ENCODE measurements around the gene PRPH2. TPM values are rescaled to one million over a fixed set of nuclear protein-coding genes. Genes with fewer than 3 reads are reported as not detected.

Gene PRPH2
- total RNA-seq, 2 experiments from 2014 or later: not detected

- Histone ChIP-seq H3K9me2 (ENCODE audit: insufficient read depth, low read length) (no peaks in the 10 kb centered on the region), H3K9me3 (ENCODE audit: low read length) (no peaks in the 10 kb centered on the region), H2AFZ (ENCODE audit: low read length) (no peak within 1 kb of the TSS), H3K4me1 (ENCODE audit: insufficient read depth, low read length, poor library complexity, severe bottlenecking) (peaks cover 49% of the 10 kb centered on the region), H3K36me3 (ENCODE audit: insufficient read depth, low read length) (peaks cover 24% of the 10 kb centered on the region), H3K27ac (ENCODE audit: low read depth, low read length, poor library complexity, severe bottlenecking) (peak within 1 kb of the TSS; percentile 95), H3K4me2 (ENCODE audit: low read length) (peak within 1 kb of the TSS; percentile 100), H3K79me2 (ENCODE audit: insufficient read depth, low read depth, low read length) (peaks cover 57% of the 10 kb centered on the region), H4K20me1 (ENCODE audit: insufficient read depth, low read length) (peaks cover 9% of the 10 kb centered on the region; the same call in 1 of the 2 replicates), H3K4me3 (ENCODE audit: low read depth, low read length, poor library complexity, severe bottlenecking) (peak within 1 kb of the TSS; percentile 82)
- DNase-seq (ENCODE audit: low spot score): peak; percentile 99
- POLR2A ChIA-PET: interaction anchor here (0.5 to 14.2 kb wide), 14 partner anchors 15 to 1560 kb away, joined by 3 to 494 read pairs (median 6); partner anchors contain the start of genes BICRAL, CNPY3 and PPP2R5D
- TF ChIP-seq EZH2phosphoT487 (IDR thresholded peaks at IDR 0.05; ENCODE audit: borderline replicate concordance, low read depth, low read length): no peak
- TF ChIP-seq, protein P1, sequence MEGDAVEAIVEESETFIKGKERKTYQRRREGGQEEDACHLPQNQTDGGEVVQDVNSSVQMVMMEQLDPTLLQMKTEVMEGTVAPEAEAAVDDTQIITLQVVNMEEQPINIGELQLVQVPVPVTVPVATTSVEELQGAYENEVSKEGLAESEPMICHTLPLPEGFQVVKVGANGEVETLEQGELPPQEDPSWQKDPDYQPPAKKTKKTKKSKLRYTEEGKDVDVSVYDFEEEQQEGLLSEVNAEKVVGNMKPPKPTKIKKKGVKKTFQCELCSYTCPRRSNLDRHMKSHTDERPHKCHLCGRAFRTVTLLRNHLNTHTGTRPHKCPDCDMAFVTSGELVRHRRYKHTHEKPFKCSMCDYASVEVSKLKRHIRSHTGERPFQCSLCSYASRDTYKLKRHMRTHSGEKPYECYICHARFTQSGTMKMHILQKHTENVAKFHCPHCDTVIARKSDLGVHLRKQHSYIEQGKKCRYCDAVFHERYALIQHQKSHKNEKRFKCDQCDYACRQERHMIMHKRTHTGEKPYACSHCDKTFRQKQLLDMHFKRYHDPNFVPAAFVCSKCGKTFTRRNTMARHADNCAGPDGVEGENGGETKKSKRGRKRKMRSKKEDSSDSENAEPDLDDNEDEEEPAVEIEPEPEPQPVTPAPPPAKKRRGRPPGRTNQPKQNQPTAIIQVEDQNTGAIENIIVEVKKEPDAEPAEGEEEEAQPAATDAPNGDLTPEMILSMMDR (conservative IDR thresholded peaks at IDR 0.05; ENCODE audit: low read length): no peak
- intact Hi-C loops (cut with micrococcal nuclease; ENCODE audit: unreplicated experiment): loop anchor here (1.0 to 10.0 kb wide), 7 partner anchors 25 to 1021 kb away; partner anchors contain the start of genes RPL7L1 and SRF
- CTCF ChIA-PET (ENCODE audit: unreplicated experiment): interaction anchor here (0.6 to 1.5 kb wide), 4 partner anchors 23 to 698 kb away, joined by 4 to 7 read pairs (median 5); partner anchors contain the start of gene KLHDC3
- no TSS peak for BruUV-seq (replicated peaks)
These were observed 23.5 kb upstream of the PRPH2 start, which contains the start of gene TBCC for GRCh38 chr6:42745640-42746462. Gene TBCC, minus strand, starts transcription at chr6:42746103. Its CDS starts 30 bp downstream, at chr6:42746073.

DNA sequence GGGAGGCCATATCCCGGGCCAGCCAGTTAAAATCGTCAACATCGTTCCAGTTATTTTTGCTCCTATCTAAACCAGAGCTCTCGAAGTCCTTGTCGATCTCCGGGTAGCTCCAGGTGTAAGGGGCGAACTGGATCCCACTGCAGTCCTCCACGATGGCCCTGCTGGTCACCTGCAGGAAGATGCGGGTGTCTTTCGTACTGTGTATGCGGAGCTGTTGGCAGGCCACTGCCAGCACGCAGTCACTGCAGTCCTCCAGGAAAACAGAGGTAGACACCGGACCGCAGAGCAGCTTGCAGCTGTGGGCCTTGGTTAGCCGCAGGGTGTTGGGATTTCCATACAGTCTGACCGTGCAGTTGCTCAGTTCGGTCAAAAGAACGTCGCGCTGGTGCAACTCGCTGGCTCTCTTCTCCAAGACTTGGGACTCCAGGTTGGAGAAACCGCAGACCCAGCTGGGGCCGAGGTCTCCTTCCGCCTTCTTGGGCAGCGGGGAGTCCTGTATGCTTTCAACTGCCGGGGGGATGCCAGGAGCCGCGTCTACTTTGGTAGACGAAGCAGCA, 22.8 kb upstream of the PRPH2 start:
- no peak for TF ChIP-seq EZH2phosphoT487 (IDR thresholded peaks at IDR 0.05; ENCODE audit: borderline replicate concordance, low read depth, low read length)
- TF ChIP-seq, protein P1 (conservative IDR thresholded peaks at IDR 0.05; ENCODE audit: low read length): no peak
- intact Hi-C loops (cut with micrococcal nuclease; ENCODE audit: unreplicated experiment): loop anchor here (5.0 to 10.0 kb wide), 4 partner anchors 147 to 1020 kb away; partner anchors contain the start of gene SRF
- no TSS peak for BruUV-seq (replicated peaks)
- Histone ChIP-seq H3K27ac (ENCODE audit: low read depth, low read length, poor library complexity, severe bottlenecking) (peak overlapping the region; percentile 95), H4K20me1 (ENCODE audit: insufficient read depth, low read length) (peaks cover 9% of the 10 kb centered on the region; the same call in 1 of the 2 replicates), H3K4me2 (ENCODE audit: low read length) (peak overlapping the region; percentile 75), H3K9me2 (ENCODE audit: insufficient read depth, low read length) (no peaks in the 10 kb centered on the region), H3K4me1 (ENCODE audit: insufficient read depth, low read length, poor library complexity, severe bottlenecking) (peaks cover 55% of the 10 kb centered on the region), H3K9me3 (ENCODE audit: low read length) (no peaks in the 10 kb centered on the region), H2AFZ (ENCODE audit: low read length) (no peak overlapping the region), H3K79me2 (ENCODE audit: insufficient read depth, low read depth, low read length) (peaks cover 63% of the 10 kb centered on the region), H3K4me3 (ENCODE audit: low read depth, low read length, poor library complexity, severe bottlenecking) (peak overlapping the region; percentile 82), H3K36me3 (ENCODE audit: insufficient read depth, low read length) (peaks cover 21% of the 10 kb centered on the region)
- ChIA-PET CTCF (ENCODE audit: unreplicated experiment) (interaction anchor here (1.5 kb wide), 1 partner anchor 24 kb away, joined by 5 read pairs; no protein-coding TSS in a partner anchor), POLR2A (interaction anchor here (0.6 to 14.2 kb wide), 5 partner anchors 15 to 479 kb away, joined by 3 to 494 read pairs (median 6); partner anchors contain the start of genes BICRAL, CNPY3 and PPP2R5D)
- peak; percentile 61 for DNase-seq (ENCODE audit: low spot score)

All from OCI-LY7 (cell line).